CD4-positive, alpha-beta T cell treated with Interleukin-10 for 1 hour (primary cell): ENCODE measurements around the gene TBC1D1.

Experiments
- DNase-seq: peaks from one replicate; pipeline ENCODE4 v3.0.0-alpha.2; 2020

The TBC1D1 gene

GRCh38 chr4:38155589-38156294, 264.9 kb downstream of the TBC1D1 start:
- no peak for DNase-seq

DNA sequence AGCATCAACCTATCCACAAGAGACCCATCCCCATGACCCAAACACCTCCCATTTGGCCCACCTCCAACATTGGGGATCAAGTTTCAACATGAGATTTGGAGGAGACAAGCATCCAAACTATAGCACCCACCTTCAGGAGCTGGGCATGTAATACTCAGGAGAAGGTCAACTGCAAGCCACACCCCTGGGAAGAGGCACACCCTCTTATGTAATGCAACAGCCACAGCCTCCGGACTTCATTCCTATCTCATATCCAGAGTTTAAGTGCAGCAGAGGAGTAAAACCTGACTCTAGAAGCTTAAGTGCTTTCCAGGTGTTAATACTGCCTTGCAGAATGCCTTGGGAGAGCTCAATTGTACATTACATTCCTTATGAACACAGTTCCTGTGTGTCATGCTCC, 266.7 kb downstream of the TBC1D1 start:
- DNase-seq, result no peak

GRCh38 chr4:38160487-38161207, 269.8 kb downstream of the TBC1D1 start:
- DNase-seq, result peak; percentile 81

DNA sequence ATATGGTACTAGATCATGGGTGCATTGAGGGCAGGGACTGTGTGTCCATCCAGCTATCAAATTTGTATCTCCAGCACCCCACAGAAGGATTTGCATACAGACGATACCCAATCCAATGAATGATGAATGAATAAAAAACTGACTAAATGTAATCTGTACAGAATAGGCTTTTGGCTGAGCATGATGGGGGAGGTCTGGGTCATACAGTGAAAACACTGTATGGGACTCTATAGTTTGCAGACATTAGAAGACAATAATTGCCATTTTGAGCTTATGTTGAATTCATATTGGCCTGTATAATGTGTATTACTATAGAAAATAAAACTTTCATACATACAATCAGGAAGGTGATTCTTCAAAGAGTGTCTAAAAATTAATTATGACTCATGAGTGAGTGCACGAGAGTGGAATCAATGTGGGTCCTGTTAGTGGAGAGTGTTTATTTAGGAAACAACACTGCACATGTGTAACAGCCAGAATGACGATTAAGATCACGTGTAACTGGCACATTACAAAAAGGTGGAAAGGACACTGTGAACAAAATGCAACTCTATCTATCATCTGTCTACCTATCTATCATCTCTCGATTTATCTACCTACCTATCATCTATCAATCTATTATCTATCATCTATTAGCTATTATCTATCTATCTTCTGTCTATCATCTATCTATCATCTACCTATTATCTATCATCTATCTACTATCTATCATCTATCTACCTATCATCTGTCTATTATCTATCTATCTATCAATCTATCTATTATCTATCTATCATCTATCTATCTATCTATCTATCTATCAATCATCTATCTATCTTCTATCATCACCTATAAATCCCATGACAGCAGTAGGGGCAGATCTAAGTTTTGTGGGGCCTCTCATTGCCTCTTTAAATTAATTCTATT, 270.6 kb downstream of the TBC1D1 start:
- no peak for DNase-seq

DNA sequence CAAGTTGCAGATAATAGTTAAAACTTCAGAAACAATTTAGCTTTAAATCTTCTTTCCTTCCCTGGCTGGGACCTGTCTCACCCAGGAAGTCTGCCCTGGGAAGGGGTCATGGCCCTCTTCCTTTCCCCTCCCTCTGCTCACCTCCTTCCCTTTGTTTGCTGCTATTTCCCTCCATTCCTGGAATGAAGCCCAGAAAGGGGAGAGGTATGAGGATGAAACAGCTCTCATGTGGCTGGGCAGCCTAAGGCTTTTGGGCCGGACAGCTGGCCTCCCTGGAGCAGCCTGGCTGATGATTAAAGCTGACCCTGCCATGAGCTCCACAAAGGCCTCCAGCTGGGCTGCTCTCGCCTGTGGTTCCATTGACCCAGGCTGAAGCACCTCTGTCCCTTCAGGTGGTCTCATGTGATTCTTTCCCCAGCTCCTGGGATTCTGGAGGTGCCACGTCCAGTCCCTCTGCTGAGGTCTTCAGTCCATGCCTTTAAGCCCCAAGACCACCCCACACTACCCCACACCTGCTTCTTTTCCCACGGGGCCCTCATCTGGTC, 271.4 kb downstream of the TBC1D1 start:
- DNase-seq, result no peak

DNA sequence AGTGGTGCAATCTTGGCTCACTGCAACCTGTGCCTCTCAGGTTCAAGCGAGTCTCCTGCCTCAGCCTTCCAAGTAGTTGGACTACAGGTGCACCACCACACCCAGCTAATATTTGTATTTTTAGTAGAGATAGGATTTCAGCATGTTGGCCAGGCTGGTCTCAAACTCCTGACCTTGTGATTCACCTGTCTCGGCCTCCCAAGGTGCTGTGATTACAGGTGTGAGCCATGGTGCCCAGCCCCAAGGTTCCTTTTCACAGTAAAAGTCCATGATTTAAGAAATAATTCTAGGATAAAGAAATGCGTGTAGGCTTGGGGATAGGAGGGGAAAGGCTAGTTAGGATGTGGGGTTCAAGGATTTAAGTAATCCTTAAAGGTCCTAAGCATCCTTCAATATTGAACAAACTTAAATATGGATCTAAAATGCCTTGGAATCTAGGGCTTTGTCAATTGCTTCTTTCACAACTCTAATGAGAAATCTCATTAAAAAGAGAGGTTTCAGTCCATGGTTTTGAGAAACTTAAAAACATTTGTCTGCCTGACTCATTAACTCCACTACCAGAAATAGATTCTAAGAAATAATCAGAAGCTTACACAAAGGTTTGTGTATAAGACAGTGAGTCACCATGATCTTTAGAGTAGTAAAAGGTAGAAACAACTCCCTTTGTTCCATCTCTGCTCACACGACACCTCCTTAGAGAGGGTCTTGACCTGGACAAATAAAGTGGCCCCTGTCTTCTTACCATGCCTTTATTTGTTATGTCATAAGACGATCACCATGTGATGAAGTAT, 272.5 kb downstream of the TBC1D1 start:
- no peak for DNase-seq

GRCh38 chr4:38164346-38164745, 273.5 kb downstream of the TBC1D1 start:
- DNase-seq, result no peak

- DNase-seq, result no peak
Measured at GRCh38 chr4:38166082-38166481, 275.2 kb downstream of the TBC1D1 start.

- DNase-seq, result no peak
Measured at GRCh38 chr4:38166768-38167167, 275.9 kb downstream of the TBC1D1 start.

DNA sequence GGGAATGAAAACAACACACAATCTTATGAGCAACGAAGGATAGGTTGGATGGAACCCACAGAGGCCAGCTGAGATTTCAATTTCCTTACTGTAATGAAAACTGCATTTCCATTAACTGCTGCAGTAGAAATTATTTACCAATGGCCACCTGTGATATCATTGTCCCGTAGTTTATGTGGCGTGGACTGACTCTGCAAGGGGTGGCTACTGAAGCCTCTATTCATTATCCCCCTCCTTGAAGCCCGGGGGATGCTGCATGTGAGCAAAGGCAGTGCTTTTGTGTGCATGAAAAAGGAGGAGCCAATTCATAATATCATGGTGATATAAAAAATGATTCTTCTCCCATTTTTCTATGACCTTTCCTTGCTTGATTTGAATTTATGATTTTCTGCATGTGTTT, 277.1 kb downstream of the TBC1D1 start:
- DNase-seq, result no peak

- no peak for DNase-seq
Measured at GRCh38 chr4:38169524-38169923, 278.6 kb downstream of the TBC1D1 start.

GRCh38 chr4:38170338-38171169, 279.7 kb downstream of the TBC1D1 start:
- no peak for DNase-seq

GRCh38 chr4:38172078-38172477, 281.2 kb downstream of the TBC1D1 start:
- no peak for DNase-seq

DNA sequence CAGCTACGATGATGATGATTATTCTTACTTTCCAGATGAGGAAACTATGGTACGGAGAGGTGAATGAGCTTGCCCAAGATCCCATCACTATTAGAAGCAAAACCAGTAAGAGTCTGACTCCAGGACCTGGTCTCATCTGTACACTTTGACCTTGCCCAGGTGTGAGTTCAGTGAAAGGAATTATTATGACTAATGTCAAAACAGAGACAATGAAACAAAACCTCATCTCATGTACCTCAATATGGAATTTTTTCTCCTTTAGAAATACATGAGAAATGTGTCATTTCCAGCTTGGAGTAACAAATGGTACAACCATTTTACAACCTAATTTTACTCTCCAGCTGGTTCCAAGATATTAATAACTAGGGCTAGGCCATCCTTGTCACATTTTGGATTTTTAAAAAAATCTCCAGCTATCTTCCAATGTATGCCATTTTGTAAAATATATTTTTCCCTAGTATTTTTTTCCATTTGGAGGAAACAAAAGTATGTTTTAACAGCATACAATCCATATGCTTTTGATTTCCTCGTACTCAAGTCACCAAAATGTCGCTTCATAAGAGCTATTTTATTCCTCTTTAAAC, 283.1 kb downstream of the TBC1D1 start:
- no peak for DNase-seq

- no peak for DNase-seq
Measured at GRCh38 chr4:38174801-38175200, 283.9 kb downstream of the TBC1D1 start.

GRCh38 chr4:38176165-38176564, 285.3 kb downstream of the TBC1D1 start:
- no peak for DNase-seq

DNA sequence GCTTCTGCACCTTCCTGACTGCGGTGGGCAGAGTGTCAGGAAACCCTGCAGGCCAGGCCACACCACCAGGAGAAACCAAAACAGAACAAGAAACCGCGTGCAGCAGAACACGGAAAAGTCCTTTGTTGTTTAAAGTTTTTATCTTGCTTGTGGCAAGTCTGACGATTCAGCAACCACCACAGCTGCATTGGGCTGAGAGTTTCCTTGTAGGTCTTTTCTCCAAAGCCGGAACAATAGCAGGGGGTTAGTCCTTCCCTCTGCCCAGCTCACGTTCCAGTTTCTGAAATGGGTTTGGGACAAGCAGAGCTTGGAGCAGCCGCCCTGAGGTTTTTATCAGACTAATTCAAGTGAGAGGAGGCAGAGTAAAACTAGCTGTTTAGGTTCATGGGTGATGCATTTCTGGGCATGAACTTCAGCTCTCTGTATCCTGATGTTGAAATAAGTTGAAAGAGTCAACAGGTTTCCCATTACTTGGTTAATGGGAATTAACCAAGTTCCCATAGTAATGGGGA, 286.2 kb downstream of the TBC1D1 start:
- peak; percentile 62 for DNase-seq

GRCh38 chr4:38177641-38178391, 286.9 kb downstream of the TBC1D1 start:
- peak; percentile 55 for DNase-seq

DNA sequence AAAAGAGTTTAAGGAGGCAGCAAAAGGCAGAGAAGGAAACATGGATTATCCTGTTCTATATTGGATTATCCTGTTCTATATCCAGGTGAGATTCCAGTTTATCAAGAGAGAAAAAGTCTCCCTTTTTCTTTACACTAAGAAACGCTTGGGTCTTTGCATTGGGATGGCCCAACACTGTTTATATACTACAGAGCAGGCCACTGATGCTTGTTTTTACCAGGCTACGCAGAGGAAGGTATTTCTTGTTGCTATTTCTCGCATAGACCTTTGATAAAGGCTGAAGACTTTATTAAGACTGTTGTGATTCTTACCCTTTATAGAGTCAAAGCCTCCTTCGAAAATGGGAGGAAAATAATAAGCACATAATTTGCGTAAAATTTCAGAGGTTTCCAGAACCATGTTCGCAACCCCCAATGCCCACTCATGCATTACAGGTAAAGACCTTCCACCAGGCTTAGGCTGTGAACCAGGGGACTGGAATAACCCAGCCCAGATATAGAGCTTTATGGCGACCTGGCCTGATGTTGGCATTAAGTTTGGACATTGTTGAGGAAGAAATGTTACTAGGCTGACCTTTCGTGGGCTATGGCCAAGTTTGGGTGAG, 287.6 kb downstream of the TBC1D1 start:
- no peak for DNase-seq
